ENCODE data around the gene ADSS1.
A peak's percentile ranks its signal among the peaks of the same experiment; 100 is the strongest.

ADSS1 gene

GRCh38 chr14:104751539-104752422 is 27.8 kb downstream of the ADSS1 start:
- no peak for DNase-seq

- no peak for DNase-seq
Observed at GRCh38 chr14:104752423-104752734, 28.4 kb downstream of the ADSS1 start.

GRCh38 chr14:104752735-104753527 is 28.9 kb downstream of the ADSS1 start, which contains the start of gene SIVA1:
SIVA1 (plus strand) TSS chr14:104753147; CDS start chr14:104753202, 55 bp downstream.
- peak; percentile 99 to 100 for DNase-seq

- no peak for DNase-seq
Observed at GRCh38 chr14:104753528-104754212, 29.6 kb downstream of the ADSS1 start.

GRCh38 chr14:104754213-104754851 is 30.3 kb downstream of the ADSS1 start:
- no peak for DNase-seq

GRCh38 chr14:104755621-104756020 is 31.6 kb downstream of the ADSS1 start:
- no peak for DNase-seq

GRCh38 chr14:104756477-104757237 is 32.6 kb downstream of the ADSS1 start:
- no peak for DNase-seq

GRCh38 chr14:104757238-104757585 is 33.2 kb downstream of the ADSS1 start:
- no peak for DNase-seq

- no peak for DNase-seq
Observed at GRCh38 chr14:104757681-104758392, 33.8 kb downstream of the ADSS1 start.

GRCh38 chr14:104758981-104759969 is 35.2 kb downstream of the ADSS1 start:
- DNase-seq = no peak

- DNase-seq = no peak
Observed at GRCh38 chr14:104765517-104765916, 41.5 kb downstream of the ADSS1 start.

GRCh38 chr14:104766256-104766862 is 42.3 kb downstream of the ADSS1 start:
- DNase-seq = no peak

GRCh38 chr14:104766863-104767633 is 43.0 kb downstream of the ADSS1 start:
- no peak for DNase-seq

GRCh38 chr14:104767634-104767918 is 43.5 kb downstream of the ADSS1 start:
- DNase-seq = no peak

- peak; percentile 83 to 96 for DNase-seq
Observed at GRCh38 chr14:104768437-104769323, 44.7 kb downstream of the ADSS1 start.

GRCh38 chr14:104769324-104770071 is 45.5 kb downstream of the ADSS1 start:
- DNase-seq = no peak

- DNase-seq = no peak
Observed at GRCh38 chr14:104770072-104770579, 46.1 kb downstream of the ADSS1 start.
